SK-N-SH treated with all-trans-retinoic acid at 6 μM for 48 hours (cell line): ENCODE results near the gene JOSD1.

ENCODE experiments used
- ARNTL ChIP-seq: fragments of 450-650 bp; formaldehyde crosslinking; IDR thresholded peaks from 2 replicates; pipeline ENCODE4 v1.5.0; 2020; ENCODE audit warnings: low read depth, mild to moderate bottlenecking, moderate library complexity, borderline replicate concordance
- BACH2 ChIP-seq: fragments of 250-450 bp; sonication (Bioruptor Pico); IDR thresholded peaks from 2 replicates; pipeline ENCODE4 v1.9.0; 2021; ENCODE audit warnings: mild to moderate bottlenecking, borderline replicate concordance
- CSDC2 ChIP-seq: fragments of 250-450 bp; sonication (Bioruptor Pico); IDR thresholded peaks from 2 replicates; pipeline ENCODE4 v1.5.0; 2020; ENCODE audit warnings: mild to moderate bottlenecking, moderate library complexity
- ZC3H10 ChIP-seq: fragments of 250-450 bp; sonication (Bioruptor Pico); IDR thresholded peaks from 2 replicates; pipeline ENCODE4 v1.5.1; 2021; ENCODE audit warnings: mild to moderate bottlenecking, moderate library complexity
- ZNF565 ChIP-seq: fragments of 450-650 bp; formaldehyde crosslinking; conservative IDR thresholded peaks from 2 replicates; pipeline ENCODE4 v1.5.0; 2020; ENCODE audit warnings: low read depth, mild to moderate bottlenecking, moderate library complexity
- TF ChIP-seq, protein P1 (sequence below): fragments of 250-450 bp; sonication (Bioruptor Pico); IDR thresholded peaks from 2 replicates; pipeline ENCODE4 v1.5.0; 2020; ENCODE audit warnings: mild to moderate bottlenecking, moderate library complexity
- TF ChIP-seq, protein P2 (sequence below): fragments of 250-450 bp; sonication (Bioruptor Pico); IDR thresholded peaks from 2 replicates; pipeline ENCODE4 v1.8.0; 2020; ENCODE audit warnings: mild to moderate bottlenecking, moderate library complexity, borderline replicate concordance

DNA sequence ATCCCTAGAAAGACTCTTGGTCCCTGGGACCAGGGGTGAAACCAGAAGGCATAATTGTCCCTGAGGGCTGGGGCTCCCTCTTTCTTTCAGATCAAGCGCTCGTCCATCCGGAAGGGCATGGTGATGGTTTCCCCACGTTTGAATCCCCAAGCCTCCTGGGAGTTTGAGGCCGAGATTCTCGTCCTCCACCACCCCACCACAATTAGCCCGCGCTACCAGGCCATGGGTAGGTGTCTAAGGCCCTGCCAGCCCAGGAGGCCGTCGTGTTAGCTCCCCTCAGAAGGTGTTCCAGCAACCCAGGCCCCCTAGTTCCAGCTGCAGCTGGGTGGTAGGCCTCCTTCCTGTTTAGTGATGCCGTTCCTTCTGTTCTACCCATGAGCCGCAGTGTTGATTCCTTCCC is 26.4 kb upstream of the JOSD1 start:
- TF ChIP-seq ARNTL (CRISPR knock-in tag) (no peak), CSDC2 (CRISPR knock-in tag) (no peak), ZC3H10 (no peak), ZNF565 (CRISPR knock-in tag) (no peak), BACH2 (no peak)
- TF ChIP-seq, protein P1, sequence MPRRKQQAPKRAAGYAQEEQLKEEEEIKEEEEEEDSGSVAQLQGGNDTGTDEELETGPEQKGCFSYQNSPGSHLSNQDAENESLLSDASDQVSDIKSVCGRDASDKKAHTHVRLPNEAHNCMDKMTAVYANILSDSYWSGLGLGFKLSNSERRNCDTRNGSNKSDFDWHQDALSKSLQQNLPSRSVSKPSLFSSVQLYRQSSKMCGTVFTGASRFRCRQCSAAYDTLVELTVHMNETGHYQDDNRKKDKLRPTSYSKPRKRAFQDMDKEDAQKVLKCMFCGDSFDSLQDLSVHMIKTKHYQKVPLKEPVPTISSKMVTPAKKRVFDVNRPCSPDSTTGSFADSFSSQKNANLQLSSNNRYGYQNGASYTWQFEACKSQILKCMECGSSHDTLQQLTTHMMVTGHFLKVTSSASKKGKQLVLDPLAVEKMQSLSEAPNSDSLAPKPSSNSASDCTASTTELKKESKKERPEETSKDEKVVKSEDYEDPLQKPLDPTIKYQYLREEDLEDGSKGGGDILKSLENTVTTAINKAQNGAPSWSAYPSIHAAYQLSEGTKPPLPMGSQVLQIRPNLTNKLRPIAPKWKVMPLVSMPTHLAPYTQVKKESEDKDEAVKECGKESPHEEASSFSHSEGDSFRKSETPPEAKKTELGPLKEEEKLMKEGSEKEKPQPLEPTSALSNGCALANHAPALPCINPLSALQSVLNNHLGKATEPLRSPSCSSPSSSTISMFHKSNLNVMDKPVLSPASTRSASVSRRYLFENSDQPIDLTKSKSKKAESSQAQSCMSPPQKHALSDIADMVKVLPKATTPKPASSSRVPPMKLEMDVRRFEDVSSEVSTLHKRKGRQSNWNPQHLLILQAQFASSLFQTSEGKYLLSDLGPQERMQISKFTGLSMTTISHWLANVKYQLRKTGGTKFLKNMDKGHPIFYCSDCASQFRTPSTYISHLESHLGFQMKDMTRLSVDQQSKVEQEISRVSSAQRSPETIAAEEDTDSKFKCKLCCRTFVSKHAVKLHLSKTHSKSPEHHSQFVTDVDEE (CRISPR knock-in tag), result no peak
- TF ChIP-seq, protein P2, sequence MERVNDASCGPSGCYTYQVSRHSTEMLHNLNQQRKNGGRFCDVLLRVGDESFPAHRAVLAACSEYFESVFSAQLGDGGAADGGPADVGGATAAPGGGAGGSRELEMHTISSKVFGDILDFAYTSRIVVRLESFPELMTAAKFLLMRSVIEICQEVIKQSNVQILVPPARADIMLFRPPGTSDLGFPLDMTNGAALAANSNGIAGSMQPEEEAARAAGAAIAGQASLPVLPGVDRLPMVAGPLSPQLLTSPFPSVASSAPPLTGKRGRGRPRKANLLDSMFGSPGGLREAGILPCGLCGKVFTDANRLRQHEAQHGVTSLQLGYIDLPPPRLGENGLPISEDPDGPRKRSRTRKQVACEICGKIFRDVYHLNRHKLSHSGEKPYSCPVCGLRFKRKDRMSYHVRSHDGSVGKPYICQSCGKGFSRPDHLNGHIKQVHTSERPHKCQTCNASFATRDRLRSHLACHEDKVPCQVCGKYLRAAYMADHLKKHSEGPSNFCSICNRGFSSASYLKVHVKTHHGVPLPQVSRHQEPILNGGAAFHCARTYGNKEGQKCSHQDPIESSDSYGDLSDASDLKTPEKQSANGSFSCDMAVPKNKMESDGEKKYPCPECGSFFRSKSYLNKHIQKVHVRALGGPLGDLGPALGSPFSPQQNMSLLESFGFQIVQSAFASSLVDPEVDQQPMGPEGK (CRISPR knock-in tag), result no peak
